Activated B cell treated with CpG ODN at 0.5 μM for 24 hours (primary cell): Measurements from ENCODE around the gene MFSD1. TPM values are rescaled to one million over a fixed set of nuclear protein-coding genes. Genes with fewer than 3 reads are reported as not detected.

Experiments used
- ATAC-seq: fragments of 200-7000 bp; cut with Tn5 transposase; one replicate; pipeline ENCODE4 v1.10.0; 2021; ENCODE audit warnings: low read depth, mild to moderate bottlenecking, moderate library complexity
- CTCF ChIA-PET: fragments of 350-600 bp; sonication (Branson Sonifier 250); formaldehyde crosslinking; loops from one replicate; lab custom pipeline; 2021; ENCODE audit warnings: antibody characterized with exemption; lab: Charles Lee
- POLR2A ChIA-PET: fragments of 350-600 bp; sonication (Branson Sonifier 250); formaldehyde crosslinking; loops from one replicate; lab custom pipeline; 2021; ENCODE audit warnings: antibody characterized with exemption; lab: Charles Lee
- DNase-seq: peaks from one replicate; pipeline ENCODE4 v3.0.0; 2022
- H3K27ac Mint-ChIP-seq: one replicate; pipeline ENCODE4 v1.8.0; 2020; ENCODE audit warnings: mixed read lengths
- H3K27me3 Mint-ChIP-seq: one replicate; pipeline ENCODE4 v1.8.0; 2021; ENCODE audit warnings: mixed read lengths
- H3K36me3 Mint-ChIP-seq: one replicate; pipeline ENCODE4 v1.8.0; 2021; ENCODE audit warnings: low read depth, mixed read lengths
- H3K4me1 Mint-ChIP-seq: one replicate; pipeline ENCODE4 v1.8.0; 2021; ENCODE audit warnings: mixed read lengths
- H3K4me3 Mint-ChIP-seq: one replicate; pipeline ENCODE4 v1.8.0; 2020; ENCODE audit warnings: mild to moderate bottlenecking, mixed read lengths
- H3K9me3 Mint-ChIP-seq: one replicate; pipeline ENCODE4 v1.8.0; 2020; ENCODE audit warnings: mixed read lengths
- CTCF ChIP-seq: fragments of 200-600 bp; IDR thresholded peaks from one replicate; pipeline ENCODE4 v1.8.0; 2022; ENCODE audit warnings: antibody characterized with exemption, mild to moderate bottlenecking
- intact Hi-C: fragments of 100-400 bp; cut with micrococcal nuclease; formaldehyde crosslinking; loops from one replicate; pipeline ENCODE4 v1.15.1; 2024
- total RNA-seq: library from RNA; stranded (reverse); gene quantifications from 2 replicates; pipeline ENCODE4 v1.2.3, GENCODE V29; 2022

MFSD1 gene
- total RNA-seq, 1 donor from 2014 or later = 41.6 TPM

- no peaks in the 10 kb centered on the region for H3K36me3 Mint-ChIP-seq
- intact Hi-C loops = no loop called here
- H3K4me1 Mint-ChIP-seq = no peaks in the 10 kb centered on the region
- POLR2A ChIA-PET = no interaction called here
- DNase-seq = no peak
- H3K27me3 Mint-ChIP-seq = no peaks in the 10 kb centered on the region
- TF ChIP-seq CTCF = no peak
- H3K9me3 Mint-ChIP-seq = peaks cover 2% of the 10 kb centered on the region
- no peak overlapping the region for H3K4me3 Mint-ChIP-seq
- H3K27ac Mint-ChIP-seq = no peak overlapping the region
- CTCF ChIA-PET = interaction anchor here (0.9 to 1.1 kb wide), 2 partner anchors 15 to 19 kb away, joined by 4 to 5 read pairs; no protein-coding TSS in a partner anchor
- ATAC-seq = no peak
Observed at GRCh38 chr3:158776531-158776930, 25.3 kb upstream of the MFSD1 start.

GRCh38 chr3:158777161-158777873 lies 24.5 kb upstream of the MFSD1 start:
- POLR2A ChIA-PET = no interaction called here
- CTCF ChIA-PET = interaction anchor here (0.9 to 1.1 kb wide), 2 partner anchors 14 to 18 kb away, joined by 4 to 5 read pairs; no protein-coding TSS in a partner anchor

GRCh38 chr3:158780766-158781165 lies 21.1 kb upstream of the MFSD1 start:
- ChIA-PET CTCF (interaction anchor here (0.7 kb wide), 1 partner anchor 77 kb away, joined by 3 read pairs; no protein-coding TSS in a partner anchor), POLR2A (no interaction called here)
- Mint-ChIP-seq H3K27me3 (no peaks in the 10 kb centered on the region), H3K4me3 (no peak overlapping the region), H3K9me3 (peaks cover 2% of the 10 kb centered on the region), H3K27ac (no peak overlapping the region), H3K4me1 (no peaks in the 10 kb centered on the region), H3K36me3 (no peaks in the 10 kb centered on the region)
- TF ChIP-seq CTCF = no peak
- DNase-seq (no peak), ATAC-seq (no peak)
- intact Hi-C loops = no loop called here

More at GRCh38 chr3:158777161-158777873, 24.5 kb upstream of the MFSD1 start:
- no peak overlapping the region for H3K4me3 Mint-ChIP-seq
- intact Hi-C loops = no loop called here
- H3K9me3 Mint-ChIP-seq = peaks cover 2% of the 10 kb centered on the region
- H3K27me3 Mint-ChIP-seq = no peaks in the 10 kb centered on the region
- no peaks in the 10 kb centered on the region for H3K36me3 Mint-ChIP-seq
- H3K4me1 Mint-ChIP-seq = no peaks in the 10 kb centered on the region
- ATAC-seq (no peak), DNase-seq (no peak)
- TF ChIP-seq CTCF = no peak
- H3K27ac Mint-ChIP-seq = no peak overlapping the region

GRCh38 chr3:158781191-158781590 lies 20.7 kb upstream of the MFSD1 start:
- no peak overlapping the region for H3K4me3 Mint-ChIP-seq
- intact Hi-C loops = no loop called here
- no peaks in the 10 kb centered on the region for H3K27me3 Mint-ChIP-seq
- H3K27ac Mint-ChIP-seq = no peak overlapping the region
- ChIA-PET CTCF (no interaction called here), POLR2A (no interaction called here)
- no peaks in the 10 kb centered on the region for H3K4me1 Mint-ChIP-seq
- no peak for DNase-seq
- H3K36me3 Mint-ChIP-seq = no peaks in the 10 kb centered on the region
- H3K9me3 Mint-ChIP-seq = peaks cover 2% of the 10 kb centered on the region
- TF ChIP-seq CTCF = no peak
- no peak for ATAC-seq

GRCh38 chr3:158781849-158782248 lies 20.0 kb upstream of the MFSD1 start:
- no peaks in the 10 kb centered on the region for H3K36me3 Mint-ChIP-seq
- no peak overlapping the region for H3K27ac Mint-ChIP-seq
- no peak for ATAC-seq
- ChIA-PET POLR2A (no interaction called here), CTCF (no interaction called here)
- no peak for DNase-seq
- H3K4me1 Mint-ChIP-seq = no peaks in the 10 kb centered on the region
- no peak overlapping the region for H3K4me3 Mint-ChIP-seq
- peaks cover 2% of the 10 kb centered on the region for H3K9me3 Mint-ChIP-seq
- TF ChIP-seq CTCF = no peak
- H3K27me3 Mint-ChIP-seq = no peaks in the 10 kb centered on the region
- intact Hi-C loops = no loop called here
